ENCODE measurements around the gene NFATC2IP.

Gene NFATC2IP

DNA sequence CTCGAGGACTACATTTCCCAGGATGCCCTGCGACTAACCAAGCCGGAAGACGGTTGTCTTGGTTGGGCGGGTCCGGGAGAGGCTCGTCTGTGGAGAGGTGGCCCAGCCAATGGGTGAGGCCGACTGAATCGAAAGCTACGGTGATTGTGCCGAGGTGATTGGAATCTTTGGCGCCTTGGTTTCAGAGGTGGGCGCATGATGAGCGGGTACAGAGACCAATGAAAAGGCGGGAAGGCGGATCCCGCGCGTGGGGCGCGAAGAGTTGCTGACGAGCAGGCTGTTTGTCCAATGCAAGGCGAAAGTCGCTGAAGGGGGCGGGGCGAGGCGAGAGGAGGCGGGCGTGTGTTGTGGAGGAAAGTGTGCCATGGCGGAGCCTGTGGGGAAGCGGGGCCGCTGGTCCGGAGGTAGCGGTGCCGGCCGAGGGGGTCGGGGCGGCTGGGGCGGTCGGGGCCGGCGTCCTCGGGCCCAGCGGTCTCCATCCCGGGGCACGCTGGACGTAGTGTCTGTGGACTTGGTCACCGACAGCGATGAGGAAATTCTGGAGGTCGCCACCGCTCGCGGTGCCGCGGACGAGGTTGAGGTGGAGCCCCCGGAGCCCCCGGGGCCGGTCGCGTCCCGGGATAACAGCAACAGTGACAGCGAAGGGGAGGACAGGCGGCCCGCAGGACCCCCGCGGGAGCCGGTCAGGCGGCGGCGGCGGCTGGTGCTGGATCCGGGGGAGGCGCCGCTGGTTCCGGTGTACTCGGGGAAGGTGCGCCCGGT lies at the start of gene NFATC2IP:
NFATC2IP (plus strand) TSS at position 290 of the 762 bp plus-strand sequence; CDS start at position 365, 75 bp downstream.
- DNase-seq (ENCODE audit: low spot score), result peak; percentile 100

GRCh38 chr16:28901862-28902261 lies 48.9 kb upstream of the NFATC2IP start:
- no peak for DNase-seq (ENCODE audit: low spot score)

DNA sequence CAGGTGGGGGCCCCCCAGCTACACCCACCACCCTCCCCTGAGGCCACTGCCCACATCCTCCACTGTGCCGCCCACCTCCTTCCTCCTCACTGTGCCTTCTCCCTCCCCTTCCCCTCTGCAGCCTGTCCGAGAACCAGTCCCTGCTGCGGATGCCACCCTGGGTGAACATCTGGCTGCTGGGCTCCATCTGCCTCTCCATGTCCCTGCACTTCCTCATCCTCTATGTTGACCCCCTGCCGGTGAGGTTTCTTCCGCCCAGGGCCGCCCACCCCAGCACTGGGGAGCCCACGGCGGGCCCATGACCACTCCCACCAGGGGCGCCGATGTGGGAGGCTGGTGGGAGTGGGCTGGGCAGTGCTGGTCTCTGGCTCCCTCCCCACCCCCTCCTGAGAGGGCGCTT lies 47.8 kb upstream of the NFATC2IP start:
- DNase-seq (ENCODE audit: low spot score), result no peak

- DNase-seq (ENCODE audit: low spot score), result no peak
Observed at GRCh38 chr16:28903344-28904042, 47.2 kb upstream of the NFATC2IP start.

DNA sequence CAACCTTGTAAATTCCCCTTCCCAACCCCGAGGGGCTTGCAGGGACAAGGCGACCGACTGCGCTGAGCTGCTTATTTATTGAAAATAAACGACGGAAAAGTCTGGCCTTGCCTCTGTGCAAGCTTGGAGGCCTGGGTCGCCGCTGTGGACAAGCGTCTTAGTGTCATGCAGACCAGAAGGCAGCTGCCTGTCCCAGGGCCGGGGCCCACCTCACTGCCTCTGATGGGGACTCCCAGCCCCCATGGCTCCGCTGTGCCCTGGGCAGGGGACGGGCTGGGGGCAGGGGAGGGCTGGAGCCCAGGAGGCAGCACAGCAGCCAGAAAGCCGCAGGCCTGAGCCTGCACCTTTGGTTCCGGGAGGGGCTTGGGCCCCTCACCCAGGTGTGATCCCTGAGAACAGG lies 46.4 kb upstream of the NFATC2IP start:
- no peak for DNase-seq (ENCODE audit: low spot score)

DNA sequence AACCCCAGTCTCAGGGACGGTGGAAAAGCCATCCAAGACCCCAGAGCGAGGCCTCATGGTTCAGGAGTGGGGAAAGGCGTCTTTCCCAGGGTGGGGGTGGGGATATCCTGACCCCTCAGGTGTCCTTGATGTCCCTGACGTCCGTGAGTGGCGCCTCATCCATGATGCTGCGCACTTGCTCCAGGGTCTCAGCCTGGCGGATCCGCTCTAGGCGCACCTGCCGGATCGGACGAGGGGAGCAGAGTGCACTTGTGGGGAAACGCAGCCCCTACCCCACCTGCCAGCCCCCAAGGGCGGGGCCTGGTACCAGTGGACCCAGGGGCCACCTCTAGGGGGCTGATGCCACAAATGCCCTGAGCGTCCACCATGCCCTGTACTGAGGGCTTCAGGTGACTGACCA lies 45.9 kb upstream of the NFATC2IP start:
- no peak for DNase-seq (ENCODE audit: low spot score)

DNA sequence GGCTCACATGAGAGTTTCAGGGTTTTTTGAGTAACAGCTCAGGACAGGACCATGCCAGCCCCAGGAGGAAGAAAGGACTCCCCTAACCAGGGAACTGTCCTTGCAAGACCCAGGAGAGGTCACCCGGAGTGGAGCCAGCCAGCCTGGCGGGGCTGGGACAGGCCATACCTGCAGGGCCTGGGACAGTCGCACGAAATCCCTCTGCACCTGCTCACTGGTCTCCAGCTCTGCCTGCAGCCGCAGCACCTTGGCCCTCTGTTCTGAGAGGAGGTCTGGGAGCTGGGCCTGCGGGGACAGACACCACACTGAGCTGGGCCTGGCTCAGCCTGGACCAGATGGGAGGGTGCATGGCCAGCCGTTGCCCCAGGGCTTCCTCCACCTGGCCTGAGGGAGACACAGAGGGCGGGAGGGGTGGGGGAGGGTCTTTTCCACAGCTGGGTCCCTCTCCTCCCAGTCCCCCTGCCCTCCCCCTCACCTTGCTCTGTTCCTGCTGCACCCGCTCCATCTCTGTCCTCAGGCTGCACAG lies 45.4 kb upstream of the NFATC2IP start:
- no peak for DNase-seq (ENCODE audit: low spot score)

GRCh38 chr16:28905800-28906372 lies 44.9 kb upstream of the NFATC2IP start:
- no peak for DNase-seq (ENCODE audit: low spot score)

DNA sequence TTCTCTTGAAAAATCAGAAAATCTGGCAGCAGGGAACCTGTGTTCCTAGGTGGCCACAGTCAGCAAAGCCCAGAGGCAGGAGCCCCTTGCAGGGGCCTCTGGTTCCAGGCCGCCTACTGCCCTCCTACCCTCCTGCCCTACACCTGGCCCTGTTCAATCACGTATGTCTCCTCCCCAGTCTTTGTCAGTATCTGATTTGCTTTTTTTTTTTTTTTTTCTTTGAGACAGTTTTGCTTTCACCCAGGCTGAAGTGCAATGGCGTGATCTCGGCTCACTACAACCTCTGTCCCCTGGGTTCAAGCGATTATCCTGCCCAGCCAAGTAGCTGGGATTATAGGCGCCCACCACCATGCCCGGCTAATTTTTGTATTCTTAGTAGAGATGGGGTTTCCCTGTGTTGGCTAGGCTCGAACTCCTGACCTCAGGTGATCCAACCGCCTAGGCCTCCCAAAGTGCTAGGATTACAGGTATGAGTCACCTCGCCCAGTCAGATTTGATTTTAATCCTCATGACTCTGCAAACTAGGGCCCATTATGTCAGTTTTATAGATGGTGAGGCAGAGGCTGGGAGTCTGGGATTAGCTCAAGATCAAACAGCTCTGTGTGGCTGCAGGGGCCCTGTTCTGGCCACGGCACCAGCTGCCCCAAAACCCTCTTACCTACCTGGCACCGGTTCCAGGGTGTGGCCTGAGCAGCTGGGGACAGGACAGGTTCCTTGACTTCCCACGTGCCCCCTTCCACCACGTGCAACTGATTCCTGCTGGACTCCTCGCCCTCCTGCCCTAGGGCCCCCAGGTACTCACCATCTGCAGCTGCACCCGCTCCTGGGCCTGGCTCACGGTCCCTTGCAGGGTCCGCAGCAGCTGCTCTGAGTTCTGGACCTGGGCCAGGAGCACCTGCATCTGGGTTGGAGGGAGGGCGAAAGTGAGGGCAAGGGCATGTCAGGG lies 40.4 kb upstream of the NFATC2IP start:
- DNase-seq (ENCODE audit: low spot score), result peak; percentile 38

GRCh38 chr16:28912558-28912957 lies 38.2 kb upstream of the NFATC2IP start:
- no peak for DNase-seq (ENCODE audit: low spot score)

GRCh38 chr16:28913946-28914724 lies 36.6 kb upstream of the NFATC2IP start:
- DNase-seq (ENCODE audit: low spot score), result no peak

DNA sequence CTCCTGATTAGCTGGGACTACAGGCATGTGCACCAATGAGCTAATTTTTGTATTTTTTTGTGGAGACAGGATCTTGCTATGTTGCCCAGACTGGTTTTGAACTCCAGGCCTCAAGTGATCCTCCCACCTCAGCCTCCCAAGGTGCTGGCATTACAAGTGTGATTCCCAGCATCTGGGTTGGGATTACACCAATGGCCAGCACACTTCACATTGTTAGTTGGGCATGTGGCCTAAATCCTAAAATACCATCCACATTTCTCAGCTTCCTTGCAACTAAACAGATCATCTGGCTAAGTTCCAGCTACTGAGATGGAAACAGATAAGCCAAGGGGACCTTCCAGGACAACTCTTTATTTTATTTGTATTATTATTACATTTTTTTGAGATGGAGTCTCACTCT lies 35.6 kb upstream of the NFATC2IP start:
- peak; percentile 10 for DNase-seq (ENCODE audit: low spot score)

GRCh38 chr16:28917095-28917494 lies 33.6 kb upstream of the NFATC2IP start:
- no peak for DNase-seq (ENCODE audit: low spot score)

GRCh38 chr16:28918698-28919097 lies 32.0 kb upstream of the NFATC2IP start:
- no peak for DNase-seq (ENCODE audit: low spot score)

DNA sequence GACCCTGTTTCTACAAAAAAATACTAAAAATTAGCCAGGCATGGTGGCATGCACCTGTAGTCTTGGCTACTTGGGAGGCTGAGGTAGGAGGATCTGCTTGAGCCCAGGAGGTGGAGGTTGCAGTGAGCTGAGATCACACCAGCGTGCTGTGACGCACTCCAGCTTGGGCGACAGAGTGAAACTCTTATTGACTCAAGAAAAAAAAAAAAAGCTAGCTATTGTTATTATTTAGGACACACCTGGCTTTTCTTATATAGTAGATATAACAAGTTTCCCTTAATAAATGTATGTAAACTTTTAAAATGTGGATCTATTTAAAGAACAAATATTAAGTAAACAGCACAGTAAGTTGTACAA lies 27.5 kb upstream of the NFATC2IP start:
- DNase-seq (ENCODE audit: low spot score), result no peak

DNA sequence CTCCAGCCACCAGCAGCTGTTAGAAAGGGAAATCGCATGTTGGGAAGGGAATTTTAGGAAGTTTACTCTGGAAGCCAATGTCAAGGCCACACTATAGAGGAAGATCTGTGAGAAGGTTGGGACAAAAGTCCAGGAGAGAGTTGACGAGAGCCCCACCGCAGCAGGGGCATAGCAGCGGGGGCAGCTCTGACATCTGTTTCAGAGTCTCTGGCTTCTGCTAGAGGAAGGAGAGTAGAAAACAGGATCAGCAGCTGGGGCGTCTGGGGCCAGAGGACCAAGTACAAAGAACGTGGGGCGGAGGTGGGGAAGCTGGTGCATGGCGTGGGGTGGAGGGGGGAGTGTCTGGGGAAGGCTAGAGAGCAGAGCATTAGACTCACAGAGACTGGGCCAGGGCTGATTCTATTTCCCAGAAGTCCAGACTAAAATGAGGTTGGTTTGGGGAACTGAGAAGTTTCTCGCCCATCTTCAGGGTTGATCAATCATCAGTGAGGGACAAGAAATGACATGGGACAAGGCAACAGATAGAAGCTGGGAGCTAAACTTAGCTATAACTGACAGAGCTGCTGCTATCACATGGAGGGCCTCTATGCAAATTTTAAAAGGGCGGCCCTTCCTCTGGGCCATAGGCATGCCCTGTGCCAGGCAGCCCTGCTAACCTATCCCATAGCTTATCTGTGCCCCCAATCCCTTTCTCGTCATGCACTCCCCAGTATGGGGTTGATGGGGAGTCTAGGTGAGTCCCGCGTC lies 26.9 kb upstream of the NFATC2IP start:
- peak; percentile 6 for DNase-seq (ENCODE audit: low spot score)

GRCh38 chr16:28924399-28924761 lies 26.4 kb upstream of the NFATC2IP start:
- DNase-seq (ENCODE audit: low spot score), result no peak

DNA sequence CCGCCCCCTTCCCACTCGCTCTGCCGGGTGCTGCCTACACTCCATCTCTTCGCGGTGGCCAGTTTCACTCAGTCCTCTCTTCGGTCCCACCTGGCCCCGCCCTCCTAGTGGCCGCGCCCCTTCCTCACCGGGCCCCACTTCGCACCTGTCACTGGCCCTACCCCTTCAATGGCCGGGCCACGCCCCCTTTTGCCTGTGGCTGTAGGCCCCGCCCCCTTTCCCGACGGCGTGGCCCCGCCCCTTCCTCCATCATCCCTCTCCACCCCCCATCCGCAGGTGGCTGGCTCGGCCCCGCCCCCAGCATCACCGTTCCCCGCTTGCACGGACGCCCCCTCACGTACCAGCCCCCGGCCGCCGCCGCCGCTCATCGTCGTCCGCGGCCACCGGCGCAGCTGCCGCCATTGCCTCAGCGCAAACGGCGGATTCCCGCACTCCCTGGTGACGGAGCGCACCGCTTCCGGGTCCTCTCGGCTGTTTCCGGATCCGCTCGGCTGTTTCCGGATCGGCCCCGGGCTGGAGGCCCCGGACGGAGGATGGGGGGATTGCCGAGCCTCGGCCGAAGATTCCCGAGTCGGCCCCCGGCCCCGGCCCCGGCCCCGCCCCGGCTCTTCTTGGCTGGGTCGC lies 25.9 kb upstream of the NFATC2IP start, which contains the start of gene RABEP2:
RABEP2 (minus strand) TSS at position 477 of the 624 bp plus-strand sequence; CDS start at position 402, 75 bp downstream.
- DNase-seq (ENCODE audit: low spot score), result peak; percentile 94

DNA sequence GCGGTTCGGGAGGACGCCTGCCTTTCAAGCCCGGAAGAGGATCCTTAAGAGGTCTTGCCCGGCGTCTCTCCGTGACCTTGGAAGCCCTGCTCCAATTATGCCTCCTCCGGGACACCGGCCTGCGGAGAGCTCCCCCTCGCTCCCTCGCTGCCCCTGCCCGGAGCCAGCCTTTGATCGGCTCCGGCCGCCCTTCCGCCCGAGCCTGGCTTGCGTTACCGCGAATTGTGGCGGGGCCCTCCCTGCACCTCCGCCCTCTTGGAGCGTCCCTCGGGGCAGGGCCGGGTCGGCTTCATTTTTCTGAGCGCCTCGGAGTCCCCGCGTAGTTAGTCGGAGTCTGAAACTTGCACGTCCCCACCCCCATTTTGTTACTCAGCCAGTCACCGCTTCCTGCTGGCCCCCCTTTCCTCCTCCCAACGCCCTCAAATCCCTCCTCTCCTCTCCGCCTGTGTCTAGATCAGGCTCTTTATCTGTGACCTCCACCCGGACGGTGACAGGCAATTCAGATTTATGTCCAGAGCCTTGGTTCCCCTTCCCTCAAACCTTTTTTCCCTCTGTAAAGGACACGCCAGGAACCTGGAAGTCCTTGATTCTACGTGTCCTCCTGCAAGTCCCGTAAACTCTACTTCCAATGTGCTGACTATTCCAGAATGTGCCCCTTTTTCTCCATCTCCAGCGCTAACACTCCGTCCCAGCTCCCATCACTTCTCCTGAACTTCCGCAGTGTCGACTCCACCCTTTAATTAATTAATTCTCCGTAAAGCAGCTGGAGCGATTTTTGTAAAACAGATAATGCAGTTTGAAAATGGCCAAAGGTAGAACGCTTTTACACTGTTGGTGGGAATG lies 25.1 kb upstream of the NFATC2IP start:
- peak; percentile 79 for DNase-seq (ENCODE audit: low spot score)

Data from kidney tubule cell (primary cell).